H9 (cell line): ENCODE data around the gene ZNF750. TPM values are rescaled to one million over a fixed set of nuclear protein-coding genes. Genes with fewer than 3 reads are reported as not detected.

ENCODE experiments used
- DNase-seq: peaks from one replicate; pipeline ENCODE4 v3.0.0-alpha.2; 2017
- H2AFZ ChIP-seq: one replicate; pipeline ENCODE4 v1.6.1; 2013; ENCODE audit warnings: mild to moderate bottlenecking, low read length, control low read depth, moderate library complexity
- H2AK5ac ChIP-seq: 2 replicates; pipeline ENCODE4 v1.6.1; 2013; ENCODE audit warnings: low read length, control low read depth, mixed read lengths; ENCODE audit not compliant: insufficient read length
- H2BK120ac ChIP-seq: one replicate; pipeline ENCODE4 v1.6.1; 2013; ENCODE audit warnings: low read depth, mild to moderate bottlenecking, low read length, control low read depth, inconsistent platforms; ENCODE audit not compliant: poor library complexity, severe bottlenecking
- H2BK12ac ChIP-seq: 2 replicates; pipeline ENCODE4 v1.6.1; 2013; ENCODE audit warnings: low read length, control low read depth, mixed read lengths, low read depth; ENCODE audit not compliant: insufficient read length
- H2BK15ac ChIP-seq: 2 replicates; pipeline ENCODE4 v1.6.1; 2013; ENCODE audit warnings: low read depth, low read length, control low read depth
- H2BK20ac ChIP-seq: one replicate; pipeline ENCODE4 v1.6.1; 2013; ENCODE audit warnings: low read depth, mild to moderate bottlenecking, low read length, control low read depth, inconsistent platforms; ENCODE audit not compliant: poor library complexity, severe bottlenecking
- H2BK5ac ChIP-seq: 2 replicates; pipeline ENCODE4 v1.6.1; 2013; ENCODE audit warnings: low read length, control low read depth, mixed read lengths; ENCODE audit not compliant: insufficient read length
- H3K14ac ChIP-seq: 2 replicates; pipeline ENCODE4 v1.6.1; 2013; ENCODE audit warnings: low read length, control low read depth; ENCODE audit not compliant: insufficient read depth
- H3K18ac ChIP-seq: 2 replicates; pipeline ENCODE4 v1.6.1; 2013; ENCODE audit warnings: low read depth, mild to moderate bottlenecking, mixed read lengths, low read length, control low read depth; ENCODE audit not compliant: insufficient read length
- H3K23ac ChIP-seq: 2 replicates; pipeline ENCODE4 v1.6.1; 2013; ENCODE audit warnings: low read length, control low read depth, mixed read lengths, low read depth; ENCODE audit not compliant: insufficient read length
- H3K23me2 ChIP-seq: 2 replicates; pipeline ENCODE4 v1.6.1; 2013; ENCODE audit warnings: low read depth, mild to moderate bottlenecking, mixed read lengths, low read length, control low read depth; ENCODE audit not compliant: insufficient read length, poor library complexity, severe bottlenecking
- H3K27ac ChIP-seq: 2 replicates; pipeline ENCODE4 v1.5.1; 2013; ENCODE audit warnings: low read length, control low read depth, mixed read lengths, low read depth; ENCODE audit not compliant: insufficient read length
- H3K27me3 ChIP-seq: 2 replicates; pipeline ENCODE4 v1.6.1; 2013; ENCODE audit warnings: low read length, control low read depth, inconsistent platforms; ENCODE audit not compliant: insufficient read depth
- H3K4ac ChIP-seq: 2 replicates; pipeline ENCODE4 v1.6.1; 2013; ENCODE audit warnings: low read depth, mild to moderate bottlenecking, control low read depth, inconsistent platforms, low read length, moderate library complexity
- H3K4me1 ChIP-seq: 2 replicates; pipeline ENCODE4 v1.6.1; 2013; ENCODE audit warnings: low read length, control low read depth, inconsistent platforms; ENCODE audit not compliant: insufficient read depth
- H3K4me2 ChIP-seq: 2 replicates; pipeline ENCODE4 v1.6.1; 2013; ENCODE audit warnings: low read length, control low read depth, mixed read lengths; ENCODE audit not compliant: insufficient read length, insufficient read depth
- H3K56ac ChIP-seq: 2 replicates; pipeline ENCODE4 v1.6.1; 2013; ENCODE audit warnings: low read depth, mild to moderate bottlenecking, mixed read lengths, low read length, control low read depth; ENCODE audit not compliant: insufficient read length
- H3K79me1 ChIP-seq: 2 replicates; pipeline ENCODE4 v1.6.1; 2013; ENCODE audit warnings: low read depth, mild to moderate bottlenecking, moderate library complexity, low read length, control low read depth, inconsistent platforms; ENCODE audit not compliant: insufficient read depth, poor library complexity, severe bottlenecking
- H3K79me2 ChIP-seq: 2 replicates; pipeline ENCODE4 v1.6.1; 2013; ENCODE audit warnings: low read length, control low read depth, inconsistent platforms; ENCODE audit not compliant: insufficient read depth
- H3K9ac ChIP-seq: 2 replicates; pipeline ENCODE4 v1.6.1; 2013; ENCODE audit warnings: low read length, control low read depth, mixed read lengths; ENCODE audit not compliant: insufficient read length; ENCODE audit errors: extremely low read depth
- H3K9me3 ChIP-seq: one replicate; pipeline ENCODE4 v1.6.1; 2013; ENCODE audit warnings: low read depth, low read length, inconsistent platforms; ENCODE audit not compliant: control insufficient read depth
- H3T11ph ChIP-seq: one replicate; pipeline ENCODE4 v1.6.1; 2013; ENCODE audit warnings: mild to moderate bottlenecking, low read length, control low read depth, inconsistent platforms
- H4K20me1 ChIP-seq: one replicate; pipeline ENCODE4 v1.6.1; 2013; ENCODE audit not compliant: control insufficient read depth, insufficient read length, insufficient read depth
- H4K5ac ChIP-seq: 2 replicates; pipeline ENCODE4 v1.6.1; 2013; ENCODE audit warnings: low read depth, mild to moderate bottlenecking, mixed read lengths, low read length, control low read depth; ENCODE audit not compliant: insufficient read length
- H4K8ac ChIP-seq: replicated peaks from 2 replicates; pipeline ENCODE4 v1.6.1; 2013; ENCODE audit warnings: low read length, control low read depth, mixed read lengths, low read depth; ENCODE audit not compliant: insufficient read length
- H4K91ac ChIP-seq: 2 replicates; pipeline ENCODE4 v1.6.1; 2013; ENCODE audit warnings: low read depth, mild to moderate bottlenecking, moderate library complexity, mixed read lengths, low read length, control low read depth; ENCODE audit not compliant: insufficient read length
- H3K27ac Mint-ChIP-seq, 3 experiments: 2 replicates in 2 of 3; 3 replicates in 1 of 3; pipeline ENCODE4 v1.8.0; 2020 to 2021; ENCODE audit warnings: mixed read lengths in 3 of 3, mild to moderate bottlenecking in 1 of 3, moderate library complexity in 1 of 3
- H3K27me3 Mint-ChIP-seq: 2 replicates; pipeline ENCODE4 v1.8.0; 2021; ENCODE audit warnings: low read depth, mild to moderate bottlenecking, moderate library complexity, mixed read lengths
- H3K36me3 Mint-ChIP-seq, 3 experiments: 2 replicates in 2 of 3; 3 replicates in 1 of 3; pipeline ENCODE4 v1.8.0; 2020 to 2021; ENCODE audit warnings: low read depth in 3 of 3, mixed read lengths in 3 of 3; ENCODE audit not compliant: insufficient read depth in 1 of 3
- H3K4me1 Mint-ChIP-seq, 2 experiments: 2 replicates each; pipeline ENCODE4 v1.8.0; 2020; ENCODE audit warnings: mixed read lengths in 2 of 2
- H3K4me3 Mint-ChIP-seq, 2 experiments: 2 replicates in 1 of 2; 3 replicates in 1 of 2; pipeline ENCODE4 v1.8.0; 2020 to 2021; ENCODE audit warnings: mild to moderate bottlenecking in 2 of 2, mixed read lengths in 2 of 2, moderate library complexity in 1 of 2
- H3K9me3 Mint-ChIP-seq, 2 experiments: 2 replicates in 1 of 2; 3 replicates in 1 of 2; pipeline ENCODE4 v1.8.0; 2020; ENCODE audit warnings: mild to moderate bottlenecking in 2 of 2, mixed read lengths in 2 of 2, moderate library complexity in 1 of 2
- CTCF ChIP-seq: fragments of 200-600 bp; sonication (generic); conservative IDR thresholded peaks from 3 replicates; pipeline ENCODE4 v1.8.0; 2021; ENCODE audit warnings: antibody characterized with exemption, mild to moderate bottlenecking
- WGBS: extraction: QIAGEN DNeasy Blood & Tissue Kit; methylation state at CpG from one replicate; pipeline ENCODE4 v1.1.7; 2013; ENCODE audit warnings: missing lambda C conversion rate, low lambda C conversion rate, mixed read lengths; ENCODE audit not compliant: insufficient read length; ENCODE audit errors: extremely low coverage; 5-methylcytosine and 5-hydroxymethylcytosine counted together
- total RNA-seq: library from RNA; stranded (reverse); gene quantifications from 2 replicates; pipeline ENCODE4 v1.2.1, GENCODE V29; 2021

ZNF750 gene
- total RNA-seq, 1 experiment from 2014 or later: not detected

- Histone ChIP-seq H3K56ac (no peak overlapping the region), H3K23me2 (no peaks in the 10 kb centered on the region), H3K14ac (no peak overlapping the region; the same call in 1 of the 2 replicates), H2AK5ac (no peak overlapping the region), H2BK5ac (no peak overlapping the region), H4K5ac (no peak overlapping the region), H3K79me1 (no peaks in the 10 kb centered on the region), H3T11ph (no peak overlapping the region), H3K9me3 (peaks cover 14% of the 10 kb centered on the region), H3K9ac (no peak overlapping the region), H3K27ac (no peak overlapping the region), H2BK20ac (no peak overlapping the region), H2BK15ac (no peak overlapping the region), H4K8ac (no peak overlapping the region), H3K4ac (no peak overlapping the region), H2AFZ (no peak overlapping the region), H4K20me1 (no peaks in the 10 kb centered on the region), H3K27me3 (no peaks in the 10 kb centered on the region), H2BK120ac (no peak overlapping the region), H3K79me2 (peaks cover 4% of the 10 kb centered on the region; the same call in 1 of the 2 replicates), H4K91ac (no peak overlapping the region), H3K23ac (no peak overlapping the region), H3K4me1 (no peaks in the 10 kb centered on the region), H3K4me2 (no peak overlapping the region), H3K18ac (no peak overlapping the region), H2BK12ac (no peak overlapping the region)
- Mint-ChIP-seq H3K4me3 (no peak overlapping the region), H3K9me3 (peaks cover 26 to 27% of the 10 kb centered on the region in 2 experiments), H3K4me1 (peaks cover 8 to 13% of the 10 kb centered on the region in 2 experiments), H3K36me3 (peaks cover 37 to 67% (median 63%) of the 10 kb centered on the region in 3 experiments), H3K27ac (peak overlapping the region in 1 of 3 experiments; percentile 89; a peak in 3 of 7 replicates), H3K27me3 (no peaks in the 10 kb centered on the region)
- no peak for TF ChIP-seq CTCF
- no CpG with 5 or more reads among the region's 15 CpGs for WGBS
- DNase-seq: no peak
Observed at GRCh38 chr17:82803606-82804005, 36.2 kb downstream of the ZNF750 start.
